Ishikawa (cell line): ENCODE results near the gene C19orf67.

Experiments used
- CEBPB ChIP-seq: IDR thresholded peaks from 2 replicates; pipeline ENCODE4 v1.6.1; 2012
- CREB1 ChIP-seq: IDR thresholded peaks from 2 replicates; pipeline ENCODE4 v1.6.1; 2012; ENCODE audit warnings: low read depth
- EP300 ChIP-seq: IDR thresholded peaks from 2 replicates; pipeline ENCODE4 v1.6.1; 2012; ENCODE audit warnings: borderline replicate concordance
- NFIC ChIP-seq: IDR thresholded peaks from 2 replicates; pipeline ENCODE4 v1.6.1; 2012
- RAD21 ChIP-seq: IDR thresholded peaks from 2 replicates; pipeline ENCODE4 v1.6.1; 2012; ENCODE audit warnings: low read depth
- TAF1 ChIP-seq: IDR thresholded peaks from 2 replicates; pipeline ENCODE4 v1.6.1; 2012; ENCODE audit warnings: low read depth, mild to moderate bottlenecking
- TCF12 ChIP-seq: IDR thresholded peaks from 2 replicates; pipeline ENCODE4 v1.6.1; 2012; ENCODE audit warnings: low read depth
- YY1 ChIP-seq: IDR thresholded peaks from 2 replicates; pipeline ENCODE4 v1.6.1; 2012; ENCODE audit warnings: low read depth
- TF ChIP-seq, protein P1 (sequence below): IDR thresholded peaks from 2 replicates; pipeline ENCODE4 v1.6.1; 2012
- TF ChIP-seq, protein P2 (sequence below): IDR thresholded peaks from 2 replicates; pipeline ENCODE4 v1.6.1; 2012; ENCODE audit warnings: low read depth, mild to moderate bottlenecking
- TF ChIP-seq, protein P3 (sequence below): IDR thresholded peaks from 2 replicates; pipeline ENCODE4 v1.6.1; 2012

DNA sequence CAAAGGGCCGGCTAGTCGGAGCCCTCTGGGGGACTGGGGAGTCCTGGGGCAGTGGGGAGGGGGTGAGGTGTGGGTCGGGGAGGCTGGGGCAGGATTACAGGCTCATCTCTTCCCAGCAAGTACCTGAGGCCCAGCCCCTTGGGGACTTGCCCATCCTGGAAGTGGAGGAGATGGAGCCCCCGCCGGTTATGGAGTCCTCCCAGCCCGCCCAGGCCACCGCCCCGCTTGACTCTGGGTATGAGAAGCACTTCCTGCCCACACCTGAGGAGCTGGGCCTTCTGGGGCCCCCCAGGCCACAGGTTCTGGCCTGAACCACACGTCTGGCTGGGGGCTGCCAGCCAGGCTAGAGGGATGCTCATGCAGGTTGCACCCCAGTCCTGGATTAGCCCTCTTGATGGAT lies 33.6 kb downstream of the C19orf67 start:
- no peak for TF ChIP-seq TAF1
- TF ChIP-seq RAD21, result no peak
- TF ChIP-seq EP300, result no peak
- TF ChIP-seq, protein P1, sequence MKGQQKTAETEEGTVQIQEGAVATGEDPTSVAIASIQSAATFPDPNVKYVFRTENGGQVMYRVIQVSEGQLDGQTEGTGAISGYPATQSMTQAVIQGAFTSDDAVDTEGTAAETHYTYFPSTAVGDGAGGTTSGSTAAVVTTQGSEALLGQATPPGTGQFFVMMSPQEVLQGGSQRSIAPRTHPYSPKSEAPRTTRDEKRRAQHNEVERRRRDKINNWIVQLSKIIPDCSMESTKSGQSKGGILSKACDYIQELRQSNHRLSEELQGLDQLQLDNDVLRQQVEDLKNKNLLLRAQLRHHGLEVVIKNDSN, result no peak
- TF ChIP-seq YY1, result no peak
- no peak for TF ChIP-seq CREB1
- TF ChIP-seq CEBPB, result no peak
- TF ChIP-seq, protein P2, sequence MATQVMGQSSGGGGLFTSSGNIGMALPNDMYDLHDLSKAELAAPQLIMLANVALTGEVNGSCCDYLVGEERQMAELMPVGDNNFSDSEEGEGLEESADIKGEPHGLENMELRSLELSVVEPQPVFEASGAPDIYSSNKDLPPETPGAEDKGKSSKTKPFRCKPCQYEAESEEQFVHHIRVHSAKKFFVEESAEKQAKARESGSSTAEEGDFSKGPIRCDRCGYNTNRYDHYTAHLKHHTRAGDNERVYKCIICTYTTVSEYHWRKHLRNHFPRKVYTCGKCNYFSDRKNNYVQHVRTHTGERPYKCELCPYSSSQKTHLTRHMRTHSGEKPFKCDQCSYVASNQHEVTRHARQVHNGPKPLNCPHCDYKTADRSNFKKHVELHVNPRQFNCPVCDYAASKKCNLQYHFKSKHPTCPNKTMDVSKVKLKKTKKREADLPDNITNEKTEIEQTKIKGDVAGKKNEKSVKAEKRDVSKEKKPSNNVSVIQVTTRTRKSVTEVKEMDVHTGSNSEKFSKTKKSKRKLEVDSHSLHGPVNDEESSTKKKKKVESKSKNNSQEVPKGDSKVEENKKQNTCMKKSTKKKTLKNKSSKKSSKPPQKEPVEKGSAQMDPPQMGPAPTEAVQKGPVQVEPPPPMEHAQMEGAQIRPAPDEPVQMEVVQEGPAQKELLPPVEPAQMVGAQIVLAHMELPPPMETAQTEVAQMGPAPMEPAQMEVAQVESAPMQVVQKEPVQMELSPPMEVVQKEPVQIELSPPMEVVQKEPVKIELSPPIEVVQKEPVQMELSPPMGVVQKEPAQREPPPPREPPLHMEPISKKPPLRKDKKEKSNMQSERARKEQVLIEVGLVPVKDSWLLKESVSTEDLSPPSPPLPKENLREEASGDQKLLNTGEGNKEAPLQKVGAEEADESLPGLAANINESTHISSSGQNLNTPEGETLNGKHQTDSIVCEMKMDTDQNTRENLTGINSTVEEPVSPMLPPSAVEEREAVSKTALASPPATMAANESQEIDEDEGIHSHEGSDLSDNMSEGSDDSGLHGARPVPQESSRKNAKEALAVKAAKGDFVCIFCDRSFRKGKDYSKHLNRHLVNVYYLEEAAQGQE, result no peak
- no peak for TF ChIP-seq NFIC
- no peak for TF ChIP-seq TCF12
- TF ChIP-seq, protein P3, sequence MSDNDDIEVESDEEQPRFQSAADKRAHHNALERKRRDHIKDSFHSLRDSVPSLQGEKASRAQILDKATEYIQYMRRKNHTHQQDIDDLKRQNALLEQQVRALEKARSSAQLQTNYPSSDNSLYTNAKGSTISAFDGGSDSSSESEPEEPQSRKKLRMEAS, result no peak
